HG03196 (cell line): ENCODE data around the gene JPT2.

Source experiments
- ATAC-seq: cut with Tn5 transposase; IDR thresholded peaks from one replicate; pipeline ENCODE4 v1.9.1; 2021; ENCODE audit not compliant: unreplicated experiment

Gene JPT2

DNA sequence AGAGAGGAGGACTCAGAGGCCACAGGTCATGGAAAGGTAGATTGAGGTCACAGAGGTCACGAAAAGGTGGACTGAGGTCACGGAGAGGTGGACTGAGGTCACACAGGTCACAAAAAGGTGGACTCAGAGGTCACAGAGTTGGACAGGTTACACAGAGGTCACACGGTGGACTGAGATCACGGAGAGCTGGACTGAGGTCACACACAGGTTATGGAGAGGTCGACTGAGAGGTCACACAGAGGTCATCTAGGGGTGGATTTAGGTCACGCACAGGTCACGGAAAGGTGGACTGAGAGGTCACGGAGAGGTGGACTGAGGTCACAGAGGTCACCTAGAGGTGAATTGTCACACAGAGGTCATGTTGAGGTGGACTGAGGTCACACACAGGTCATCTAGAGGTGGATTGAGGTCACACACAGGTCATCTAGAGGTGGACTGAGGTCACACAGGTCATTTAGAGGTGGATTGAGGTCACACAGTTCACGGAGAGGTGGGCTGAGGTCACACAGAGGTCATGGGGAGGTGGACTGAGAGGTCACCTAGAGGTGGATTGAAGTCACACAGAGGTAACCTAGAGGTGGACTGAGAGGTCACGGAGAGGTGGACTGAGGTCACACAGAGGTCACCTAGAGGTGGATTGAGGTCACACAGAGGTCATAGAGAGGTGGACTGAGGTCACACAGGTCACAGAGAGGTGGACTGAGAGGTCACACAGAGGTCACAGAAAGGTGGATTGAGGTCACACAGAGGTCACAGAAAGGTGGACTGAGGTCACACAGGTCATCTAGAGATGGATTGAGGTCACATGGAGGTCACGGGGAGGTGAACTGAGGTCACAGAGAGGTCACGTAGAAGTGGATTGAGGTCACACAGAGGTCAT is 26.7 kb upstream of the JPT2 start:
- ATAC-seq, result no peak

DNA sequence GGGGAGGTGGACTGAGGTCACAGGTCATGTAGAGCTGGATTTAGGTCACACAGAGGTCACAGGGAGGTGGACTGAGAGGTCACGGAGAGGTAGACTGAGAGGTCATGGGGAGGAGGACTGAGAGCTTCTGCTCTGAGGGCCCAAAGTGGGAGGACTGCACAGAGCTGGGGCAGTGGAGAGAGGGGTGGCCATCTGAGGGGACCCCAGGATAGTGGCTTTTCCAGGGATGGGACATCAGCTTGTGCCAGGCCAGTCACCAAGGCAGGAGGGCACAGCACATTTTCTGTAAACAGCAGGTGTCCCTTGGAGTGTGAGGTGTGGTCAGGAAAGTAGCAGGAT is 26.1 kb upstream of the JPT2 start:
- no peak for ATAC-seq

DNA sequence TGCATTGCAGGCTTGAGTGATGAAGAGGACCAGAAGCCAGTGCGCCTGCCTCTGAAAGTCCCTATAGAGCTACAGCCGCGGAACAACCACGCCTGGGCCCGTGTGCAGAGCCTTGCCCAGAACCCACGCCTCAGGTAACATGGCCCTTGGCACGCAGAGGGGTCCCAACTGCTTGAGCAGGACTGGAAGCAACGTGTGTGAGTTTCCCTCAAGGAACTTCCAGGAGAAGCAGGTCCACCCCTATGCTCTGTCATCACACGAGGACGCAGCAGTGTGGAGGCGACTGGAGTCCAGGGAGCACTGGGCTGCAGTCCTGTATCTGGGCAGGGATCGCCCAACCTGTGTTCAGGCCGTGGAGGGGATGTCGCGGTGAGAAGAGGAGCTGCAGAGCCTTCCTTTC is 25.1 kb upstream of the JPT2 start:
- ATAC-seq, result no peak

DNA sequence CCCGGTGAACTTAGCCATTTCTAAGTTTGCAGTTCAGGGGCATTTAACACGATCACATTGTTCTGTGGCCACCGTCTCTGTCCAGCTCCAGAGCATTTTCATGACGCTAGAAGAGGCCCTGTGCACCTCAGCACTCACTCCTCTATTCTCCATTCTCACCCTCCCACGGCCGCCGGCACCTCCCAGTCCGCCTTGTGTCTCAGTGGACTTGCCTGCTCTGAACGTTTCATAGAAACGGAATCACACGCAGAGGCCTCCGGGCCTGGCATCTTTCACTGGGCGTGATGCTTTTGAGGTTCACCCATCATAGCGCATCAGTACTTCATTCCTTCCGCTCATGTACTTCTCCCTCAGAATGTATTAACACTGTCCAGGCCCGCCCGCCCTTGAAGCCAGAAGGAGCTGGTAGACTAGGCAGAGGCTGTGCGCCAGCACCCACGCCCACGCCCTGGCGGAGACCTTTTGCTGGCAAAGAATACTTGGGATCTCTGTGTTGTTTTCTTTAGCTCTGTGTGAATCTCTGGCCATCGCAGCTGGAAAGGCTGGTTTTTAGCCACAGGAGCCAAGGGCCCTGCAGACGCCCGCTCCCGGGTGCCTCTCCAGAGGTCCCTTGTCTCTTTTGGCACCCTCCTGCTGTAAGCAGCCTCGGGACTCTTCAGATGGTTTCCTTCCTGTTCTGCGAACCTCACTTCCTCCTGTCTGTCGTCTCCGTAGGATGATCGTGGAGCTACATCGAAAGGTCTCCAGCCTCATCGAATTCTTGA is 23.4 kb upstream of the JPT2 start:
- ATAC-seq, result no peak

DNA sequence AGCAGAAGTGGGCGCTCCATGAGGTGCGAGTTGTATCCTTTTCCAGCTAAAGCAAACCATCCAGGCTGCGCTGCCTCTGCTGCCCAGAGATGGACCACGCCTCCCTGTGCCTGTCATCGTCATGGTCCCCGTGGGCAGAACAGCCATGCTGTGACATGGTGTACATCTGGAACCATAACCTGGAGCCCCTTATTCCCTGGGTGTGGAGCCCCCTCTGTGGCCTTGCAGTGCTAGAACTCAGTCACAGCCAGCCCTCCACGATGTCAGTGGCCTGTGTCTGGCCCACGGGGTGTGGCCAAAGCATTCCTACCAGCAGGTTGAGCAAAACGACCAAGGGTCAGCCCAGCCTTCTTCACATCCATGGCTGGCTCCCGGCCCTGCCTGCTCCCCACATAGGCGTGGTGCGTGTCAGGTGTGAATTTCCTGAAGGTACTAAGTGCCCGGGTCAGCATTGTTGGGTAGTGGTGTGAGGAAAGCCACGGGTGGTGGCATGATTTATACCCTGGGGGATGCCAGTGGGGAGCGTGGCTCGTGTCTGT is 22.7 kb upstream of the JPT2 start:
- no peak for ATAC-seq

DNA sequence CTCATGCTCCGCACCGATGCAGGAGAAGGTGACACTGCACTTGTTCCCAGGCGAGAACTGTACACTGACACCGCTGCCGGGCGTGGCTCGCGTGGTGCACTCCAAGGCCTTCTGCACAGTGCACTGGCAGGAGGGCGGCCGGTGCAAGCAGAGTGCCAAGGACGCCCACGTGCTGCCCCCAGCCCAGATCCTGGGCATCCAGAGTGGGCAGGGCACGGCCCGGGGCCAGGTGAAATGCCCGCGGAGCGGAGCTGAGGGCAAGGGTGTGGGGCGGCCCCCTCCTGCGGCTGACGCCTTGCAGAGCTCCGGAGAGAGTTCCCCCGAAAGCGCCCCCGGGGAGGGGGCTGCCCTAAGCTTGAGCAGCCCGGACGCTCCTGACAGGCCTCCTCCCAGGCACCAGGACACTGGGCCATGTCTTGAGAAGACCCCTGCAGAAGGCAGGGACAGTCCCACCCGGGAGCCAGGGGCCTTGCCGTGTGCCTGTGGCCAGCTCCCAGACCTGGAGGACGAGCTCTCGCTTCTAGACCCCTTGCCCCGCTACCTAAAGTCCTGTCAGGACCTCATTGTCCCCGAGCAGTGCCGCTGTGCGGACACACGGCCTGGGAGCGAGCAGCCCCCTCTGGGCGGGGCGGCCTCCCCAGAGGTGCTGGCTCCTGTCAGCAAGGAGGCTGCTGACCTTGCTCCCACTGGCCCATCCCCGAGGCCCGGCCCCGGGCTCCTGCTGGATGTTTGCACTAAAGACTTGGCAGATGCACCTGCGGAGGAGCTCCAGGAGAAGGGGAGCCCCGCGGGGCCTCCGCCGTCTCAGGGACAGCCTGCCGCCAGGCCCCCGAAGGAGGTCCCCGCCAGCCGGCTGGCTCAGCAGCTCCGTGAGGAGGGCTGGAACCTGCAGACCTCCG is 21.9 kb upstream of the JPT2 start:
- no peak for ATAC-seq

DNA sequence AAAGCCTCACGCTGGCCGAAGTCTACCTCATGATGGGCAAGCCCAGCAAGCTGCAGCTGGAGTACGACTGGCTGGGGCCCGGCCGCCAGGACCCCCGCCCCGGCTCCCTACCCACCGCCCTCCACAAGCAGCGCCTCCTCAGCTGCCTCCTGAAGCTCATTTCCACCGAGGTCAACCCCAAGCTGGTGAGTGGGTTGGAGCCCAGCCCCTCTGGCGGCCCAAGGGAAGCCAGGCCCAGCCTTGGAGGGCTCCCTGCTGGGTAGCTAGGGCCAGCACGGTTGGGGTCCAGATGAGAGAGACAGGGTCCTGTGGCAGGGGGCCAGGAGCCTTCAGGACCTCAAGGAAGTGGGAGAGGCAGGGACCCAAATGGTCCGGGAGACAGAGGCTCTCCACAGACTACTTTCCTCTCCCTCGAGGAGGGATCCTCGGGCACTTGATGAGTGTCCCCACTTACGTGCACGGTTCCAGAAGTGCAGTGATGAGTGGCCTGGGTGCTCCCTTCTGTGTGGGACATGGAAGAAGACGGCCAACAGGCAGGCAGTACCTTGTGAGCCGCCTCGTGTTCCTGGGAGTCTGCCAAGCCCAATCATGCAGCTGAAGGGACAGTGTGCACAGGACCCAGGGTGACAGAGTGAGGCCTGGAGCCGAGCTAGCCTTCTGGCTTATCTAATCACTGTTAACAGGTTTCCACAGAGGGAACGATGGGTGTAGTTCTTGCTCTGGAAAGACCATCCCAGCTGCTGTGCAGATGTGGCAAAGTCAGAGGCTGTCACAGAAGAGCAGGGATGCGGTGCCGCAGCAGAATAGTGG is 21.1 kb upstream of the JPT2 start:
- ATAC-seq, result no peak

DNA sequence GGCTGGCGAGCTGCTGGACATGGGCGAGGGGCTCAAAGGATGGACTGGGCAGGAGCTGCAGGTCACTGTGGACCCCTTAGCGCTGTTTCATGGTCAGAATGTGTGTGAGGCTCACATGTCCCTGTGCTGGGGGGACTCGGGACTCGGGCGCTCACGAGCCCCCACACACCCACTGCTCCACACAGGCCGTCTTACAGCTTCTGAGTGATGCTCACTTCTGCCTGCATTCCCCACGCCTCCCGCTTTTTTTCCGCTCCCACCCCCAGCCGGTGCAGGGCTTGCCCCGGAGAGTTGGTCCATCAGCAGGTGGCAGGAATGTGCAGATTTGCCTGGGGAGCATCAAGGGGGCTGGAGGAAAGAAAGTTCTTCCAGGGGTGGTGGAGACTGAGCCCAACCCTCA is 20.2 kb upstream of the JPT2 start:
- no peak for ATAC-seq

DNA sequence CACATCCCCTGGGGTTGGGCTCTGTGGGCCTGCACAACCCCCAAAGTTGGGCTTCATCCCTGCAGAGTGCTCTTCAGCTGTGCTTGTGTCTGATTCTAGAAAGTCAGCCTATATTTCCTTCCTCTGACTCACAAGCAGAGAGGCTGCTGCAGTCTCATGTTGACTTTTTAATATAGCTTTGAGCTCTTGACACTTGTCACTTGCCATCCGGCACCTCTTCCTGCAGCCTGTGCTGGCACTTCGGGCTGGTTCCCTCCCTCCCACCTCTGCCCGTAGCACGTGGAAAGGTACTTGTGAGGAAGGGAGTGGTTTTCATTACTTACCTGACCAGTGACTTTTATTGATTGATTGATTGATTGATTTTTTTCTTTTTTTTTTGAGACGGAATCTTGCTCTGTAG is 19.0 kb upstream of the JPT2 start:
- ATAC-seq, result no peak

DNA sequence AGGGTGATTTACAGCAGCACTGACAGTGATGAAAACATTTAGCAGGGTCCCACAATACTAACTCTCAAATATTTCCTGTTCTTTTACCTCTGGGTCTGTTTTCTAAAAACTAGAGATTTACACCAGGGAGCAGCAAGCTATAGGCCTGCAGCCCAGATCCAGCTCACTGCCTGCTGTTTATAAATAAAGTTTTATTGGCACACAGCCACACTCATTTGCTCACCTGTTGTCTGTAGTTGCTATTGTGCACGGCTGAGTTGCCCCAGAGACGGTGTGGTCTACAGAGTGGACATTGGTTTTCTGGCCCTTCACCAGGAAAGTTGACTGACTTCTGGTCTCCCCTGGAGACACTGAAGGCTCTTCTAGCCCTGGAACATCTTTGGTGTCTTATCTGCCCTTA is 16.3 kb upstream of the JPT2 start:
- no peak for ATAC-seq

DNA sequence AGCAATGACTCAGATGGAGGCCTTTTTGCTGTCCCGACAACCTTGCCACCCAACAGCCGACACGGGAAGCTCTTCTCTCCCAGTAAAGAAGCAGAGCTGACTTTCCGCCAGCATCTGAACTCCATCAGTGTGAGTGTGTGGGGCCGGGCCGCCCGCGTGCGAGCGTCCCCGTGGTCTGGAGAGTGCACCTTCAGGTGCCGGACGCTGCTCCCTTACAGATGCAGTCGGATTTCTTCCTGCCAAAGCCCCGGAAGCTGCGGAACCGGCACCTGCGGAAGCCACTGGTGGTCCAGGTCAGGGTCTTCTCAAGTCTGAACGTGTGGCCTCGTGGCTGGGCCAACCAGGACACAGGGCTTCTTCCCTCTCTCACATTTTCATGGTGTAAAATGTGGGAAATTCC is 15.5 kb upstream of the JPT2 start:
- ATAC-seq, result no peak

DNA sequence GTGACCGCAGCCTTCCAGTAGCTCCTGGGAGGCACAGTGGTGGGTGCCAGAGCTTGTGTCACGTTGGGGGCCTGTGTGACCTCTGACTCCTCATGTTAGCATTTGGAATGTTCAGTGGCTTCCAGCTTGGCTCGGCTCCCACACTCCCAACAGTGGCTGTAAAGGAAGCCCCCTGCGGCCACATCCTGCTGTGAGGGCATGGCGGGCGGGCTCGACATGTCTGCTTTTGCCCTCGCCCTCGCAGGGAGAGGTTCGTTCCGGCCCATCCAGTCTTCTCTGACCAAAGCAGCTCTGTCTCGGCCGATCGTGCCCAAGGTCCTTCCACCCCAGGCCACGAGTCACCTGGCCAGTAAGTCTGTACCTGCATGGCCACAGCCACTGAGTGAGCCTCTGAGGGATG is 12.2 kb upstream of the JPT2 start:
- ATAC-seq, result no peak

DNA sequence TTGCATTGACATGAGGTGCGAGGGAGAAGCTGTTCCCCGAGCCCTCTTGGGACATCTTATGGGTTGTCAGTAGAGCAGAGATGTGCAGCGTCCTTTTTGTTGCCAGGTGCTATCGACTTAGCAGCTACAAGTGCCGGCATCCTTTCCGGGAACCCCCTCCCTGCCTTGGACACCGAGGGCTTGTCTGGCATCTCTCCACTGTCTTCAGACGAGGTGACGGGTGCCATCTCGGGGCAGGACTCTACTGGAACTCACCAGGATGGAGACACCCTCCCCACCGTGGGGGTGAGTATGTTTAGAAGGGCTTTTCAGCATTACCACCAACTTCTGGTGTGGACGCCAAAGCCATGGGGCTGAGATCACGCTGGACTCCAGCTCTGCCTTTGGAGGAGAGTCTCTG is 11.8 kb upstream of the JPT2 start:
- no peak for ATAC-seq

DNA sequence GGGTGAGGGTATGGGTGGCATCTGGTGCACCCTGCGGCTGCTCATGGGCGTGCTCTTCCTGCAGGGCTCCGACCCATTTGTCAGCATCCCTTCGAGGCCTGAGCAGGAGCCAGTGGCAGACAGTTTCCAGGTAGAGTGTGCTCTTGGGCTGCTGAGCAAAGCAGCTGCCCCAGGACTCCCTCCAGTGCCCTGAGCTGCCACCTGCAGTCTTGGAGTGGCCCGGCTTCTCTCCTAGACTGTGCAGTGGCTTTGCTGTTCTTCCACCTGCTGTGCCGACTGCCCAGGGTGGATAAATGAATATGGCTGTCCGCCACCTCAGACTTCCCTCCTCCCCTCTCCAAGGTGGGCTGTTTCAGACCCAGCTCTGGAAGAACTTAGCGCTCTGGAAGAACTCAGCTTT is 10.8 kb upstream of the JPT2 start:
- no peak for ATAC-seq

DNA sequence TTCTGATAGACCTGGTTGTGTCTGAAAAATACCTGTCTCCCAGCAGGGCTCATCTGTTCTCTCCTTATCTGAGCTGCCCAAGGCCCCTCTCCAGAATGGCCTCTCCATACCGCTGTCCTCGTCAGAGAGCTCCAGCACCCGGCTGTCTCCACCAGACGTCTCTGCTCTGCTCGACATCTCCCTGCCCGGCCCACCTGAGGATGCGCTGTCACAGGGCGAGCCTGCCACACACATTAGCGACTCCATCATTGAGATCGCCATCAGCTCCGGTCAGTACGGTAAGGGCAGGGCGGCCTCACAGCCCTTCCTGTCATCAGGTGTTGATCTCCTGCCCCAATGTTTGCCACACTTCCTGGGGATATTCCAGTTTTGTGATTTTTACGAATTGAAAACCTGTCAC is 10.2 kb upstream of the JPT2 start:
- ATAC-seq, result no peak

DNA sequence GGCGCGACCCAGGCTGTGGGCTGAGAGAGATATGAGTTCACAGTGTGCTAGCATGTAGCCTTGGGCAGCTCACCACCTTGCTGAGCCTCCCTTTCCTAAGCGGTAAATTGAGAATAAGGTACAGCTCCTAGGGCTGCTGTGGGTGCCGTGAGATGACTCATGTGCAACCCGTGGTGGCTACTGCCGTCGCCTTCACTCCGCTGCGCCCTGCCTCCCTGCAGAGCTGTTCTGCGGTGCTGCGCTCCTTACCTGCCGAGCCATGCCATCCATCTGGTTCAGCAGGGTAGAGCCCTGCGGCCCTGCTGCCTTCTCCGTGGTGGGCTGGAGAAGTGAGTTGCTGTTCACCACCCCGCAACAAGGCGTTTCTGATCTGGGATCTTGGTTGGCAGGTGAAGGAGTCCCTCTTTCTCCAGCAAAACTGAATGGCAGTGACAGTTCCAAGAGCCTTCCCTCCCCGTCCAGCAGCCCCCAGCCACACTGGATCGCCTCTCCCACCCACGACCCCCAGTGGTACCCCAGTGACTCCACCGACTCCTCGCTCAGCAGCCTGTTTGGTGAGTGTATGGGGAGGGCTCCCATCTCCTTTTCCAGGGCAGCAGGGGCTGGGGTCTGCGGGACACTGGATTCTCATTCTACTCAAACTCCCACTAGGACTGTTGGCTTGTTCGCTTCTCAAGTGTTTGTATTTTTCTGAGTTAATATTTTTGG is 9.3 kb upstream of the JPT2 start:
- no peak for ATAC-seq

DNA sequence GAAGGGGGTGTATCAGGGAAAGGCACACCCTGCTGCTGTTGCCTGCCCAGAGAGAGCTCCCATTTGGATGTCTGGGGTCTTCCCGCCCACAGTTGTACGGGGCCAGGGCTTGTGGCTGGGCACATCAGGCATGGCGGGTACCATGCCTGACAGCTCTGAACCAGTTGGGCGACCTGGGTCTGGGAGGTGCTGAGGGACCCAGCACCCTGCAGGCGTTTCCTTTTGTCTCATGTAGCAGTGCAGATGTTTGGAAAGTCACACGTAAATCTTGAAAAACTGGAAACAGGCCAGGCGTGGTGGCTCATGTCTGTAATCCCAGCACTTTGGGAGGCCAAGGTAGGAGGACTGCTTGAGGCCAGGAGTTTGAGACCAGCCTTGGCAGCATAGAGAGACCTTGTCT is 8.4 kb upstream of the JPT2 start:
- no peak for ATAC-seq

DNA sequence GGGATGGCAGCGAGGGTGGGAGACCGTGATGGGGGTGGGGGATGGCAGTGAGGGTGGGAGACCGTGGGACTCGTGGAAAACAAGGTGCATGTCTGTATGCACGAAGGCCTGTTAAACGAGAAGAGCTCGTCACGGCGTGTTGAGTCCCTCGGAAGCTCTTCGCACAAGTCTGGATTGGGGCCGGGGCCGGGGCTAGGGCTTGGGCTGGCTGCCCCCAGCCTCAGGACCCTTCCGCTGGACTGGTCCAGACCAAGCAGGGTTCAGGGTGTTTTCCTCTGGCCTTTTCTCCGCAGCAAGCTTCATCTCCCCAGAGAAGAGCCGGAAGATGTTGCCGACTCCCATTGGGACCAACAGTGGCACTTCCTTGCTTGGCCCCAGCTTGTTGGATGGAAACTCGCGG is 7.7 kb upstream of the JPT2 start:
- no peak for ATAC-seq

DNA sequence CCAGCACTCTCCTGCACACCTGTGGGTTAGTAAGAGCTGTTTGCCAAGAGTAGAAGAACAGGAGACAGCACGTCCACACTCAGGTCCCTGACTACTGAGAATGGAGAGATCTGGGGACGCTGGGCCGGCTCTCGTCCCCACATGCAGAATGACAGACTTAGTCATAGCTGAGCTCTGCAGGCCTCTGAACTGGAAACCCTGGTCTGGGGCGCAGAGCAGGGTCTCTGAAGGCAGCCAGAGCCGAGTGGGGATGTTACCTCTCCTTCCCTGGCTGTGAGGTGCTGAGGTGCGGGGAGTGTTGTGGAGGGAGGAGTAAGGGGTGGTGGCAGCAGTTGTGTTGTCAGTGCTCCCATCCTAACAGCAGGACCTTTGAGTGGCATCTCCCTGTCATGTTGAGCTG is 7.2 kb upstream of the JPT2 start:
- ATAC-seq, result no peak
